Fibroblast of lung (primary cell): ENCODE results near the gene RASA4. TPM values are rescaled to one million over a fixed set of nuclear protein-coding genes. Genes with fewer than 3 reads are reported as not detected.
"Not testable (repeated sequence)": the region's sequence is repeated elsewhere in the genome, so short reads cannot be mapped to it uniquely, and the experiment has no call there.

ENCODE experiments used
- DNase-seq, 2 donors: peaks; one replicate each; pipeline versions ENCODE4 v3.0.0 to v3.0.0-alpha.2; 2010; ENCODE audit warnings: low read depth in 2 of 2
- H2AFZ ChIP-seq: 2 replicates; pipeline ENCODE4 v1.5.1; 2012; ENCODE audit warnings: low read length, control low read depth, inconsistent platforms
- H3K27ac ChIP-seq: 2 replicates; pipeline ENCODE4 v1.5.1; 2011; ENCODE audit warnings: low read length, control low read depth; ENCODE audit not compliant: insufficient read depth
- H3K27me3 ChIP-seq: 2 replicates; pipeline ENCODE4 v1.5.1; 2011; ENCODE audit warnings: mild to moderate bottlenecking, low read length; ENCODE audit not compliant: control insufficient read depth, insufficient read depth
- H3K36me3 ChIP-seq: 2 replicates; pipeline ENCODE4 v1.5.1; 2011; ENCODE audit warnings: low read length; ENCODE audit not compliant: control insufficient read depth, insufficient read depth
- H3K4me1 ChIP-seq: 2 replicates; pipeline ENCODE4 v1.5.1; 2011; ENCODE audit warnings: low read length; ENCODE audit not compliant: control insufficient read depth, insufficient read depth; ENCODE audit errors: extremely low read depth
- H3K4me2 ChIP-seq: 2 replicates; pipeline ENCODE4 v1.5.1; 2011; ENCODE audit warnings: low read length, control low read depth; ENCODE audit not compliant: insufficient read depth; ENCODE audit errors: extremely low read depth
- H3K4me3 ChIP-seq, 4 experiments: fragments of 200-600 bp in 1 of 4; sonication (generic) in 1 of 4; replicated peaks in 1 of 4; 2 replicates each; pipeline ENCODE4 v1.5.1; 2011 to 2016; ENCODE audit warnings: low read length in 4 of 4, low read depth in 3 of 4, mild to moderate bottlenecking in 3 of 4, control low read depth in 2 of 4, inconsistent platforms in 1 of 4, mixed read lengths in 1 of 4; ENCODE audit not compliant: insufficient read depth in 1 of 4; ENCODE audit errors: control extremely low read depth in 1 of 4
- H3K79me2 ChIP-seq: 2 replicates; pipeline ENCODE4 v1.5.1; 2012; ENCODE audit warnings: mild to moderate bottlenecking, low read length, inconsistent platforms; ENCODE audit not compliant: control insufficient read depth, insufficient read depth
- H3K9ac ChIP-seq: 2 replicates; pipeline ENCODE4 v1.5.1; 2011; ENCODE audit warnings: mild to moderate bottlenecking, low read length, control low read depth; ENCODE audit not compliant: insufficient read depth
- H3K9me3 ChIP-seq: 2 replicates; pipeline ENCODE4 v1.5.1; 2012; ENCODE audit warnings: low read depth, low read length; ENCODE audit not compliant: control insufficient read depth, insufficient read depth
- H4K20me1 ChIP-seq: 2 replicates; pipeline ENCODE4 v1.5.1; 2011; ENCODE audit warnings: low read length; ENCODE audit not compliant: control insufficient read depth, insufficient read depth; ENCODE audit errors: extremely low read depth
- polyA plus RNA-seq, 2 donors: library from polyadenylated mRNA; depleted of rRNA in 1 of 2; stranded (reverse) in 1 of 2; unstranded in 1 of 2; fragments of >200 nt; gene quantifications; 2 replicates each; pipeline ENCODE4 v1.2.1, GENCODE V29; 2011 to 2012; ENCODE audit warnings: missing spikeins in 1 of 2
- total RNA-seq: library from RNA; depleted of rRNA; stranded (reverse); fragments of >200 nt; gene quantifications from 2 replicates; pipeline ENCODE4 v1.2.1, GENCODE V29; 2014

Gene RASA4
- total and polyA plus RNA-seq, 2 donors (not counting 1 experiment from before 2014, with no cell fraction given): 2.1 to 4.5 TPM

DNA sequence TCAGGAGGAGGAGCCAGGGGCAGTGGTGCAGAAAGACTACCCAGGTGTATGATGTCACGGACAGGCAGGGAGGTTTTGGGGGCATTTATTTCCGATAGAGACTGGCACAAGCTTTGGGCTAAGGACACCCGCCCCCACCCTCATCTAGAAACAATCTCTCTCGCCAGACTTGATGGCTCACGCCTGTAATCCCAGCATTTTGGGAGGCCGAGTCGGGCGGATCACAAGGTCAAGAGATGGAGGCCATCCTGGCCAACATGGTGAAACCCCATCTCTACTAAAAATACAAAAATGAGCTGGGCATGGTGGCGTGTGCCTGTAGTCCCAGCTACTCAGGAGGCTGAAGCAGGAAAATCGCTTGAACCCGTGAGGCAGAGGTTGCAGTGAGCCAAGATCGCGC lies 20.4 kb upstream of the RASA4 start:
- not testable (repeated sequence) for H3K27ac ChIP-seq, H2AFZ ChIP-seq

DNA sequence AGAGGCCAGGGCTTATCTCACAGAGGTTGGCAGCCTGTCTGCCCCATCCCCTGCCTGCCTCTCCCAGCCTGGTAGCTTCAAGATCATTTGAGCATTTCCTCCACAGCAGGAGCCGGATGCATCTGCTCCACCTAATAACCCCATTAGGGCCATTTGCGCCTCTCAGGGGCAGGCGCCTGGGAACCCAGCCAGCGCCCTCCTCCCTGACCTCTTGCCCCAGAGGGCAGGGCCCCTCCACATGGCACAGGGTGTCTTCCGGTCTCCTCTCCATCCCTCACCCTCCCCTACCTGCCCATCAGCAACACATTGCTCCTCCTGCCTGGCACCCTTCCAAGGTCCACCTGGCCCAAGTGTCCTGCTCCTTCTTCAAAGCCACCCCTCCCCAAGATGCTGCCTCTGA lies 18.8 kb upstream of the RASA4 start:
- not testable (repeated sequence) for H3K27me3 ChIP-seq, H3K9ac ChIP-seq, H3K27ac ChIP-seq, H3K4me3 ChIP-seq, H3K4me1 ChIP-seq, H2AFZ ChIP-seq, H3K36me3 ChIP-seq, H3K4me2 ChIP-seq, H3K79me2 ChIP-seq, DNase-seq, H3K9me3 ChIP-seq, H4K20me1 ChIP-seq

More for the DNA sequence above, 20.4 kb upstream of the RASA4 start:
- H3K27me3 ChIP-seq, H3K9me3 ChIP-seq, H3K4me1 ChIP-seq, H3K4me3 ChIP-seq, H3K4me2 ChIP-seq, H4K20me1 ChIP-seq, H3K9ac ChIP-seq, DNase-seq, H3K36me3 ChIP-seq, H3K79me2 ChIP-seq: not testable (repeated sequence)

DNA sequence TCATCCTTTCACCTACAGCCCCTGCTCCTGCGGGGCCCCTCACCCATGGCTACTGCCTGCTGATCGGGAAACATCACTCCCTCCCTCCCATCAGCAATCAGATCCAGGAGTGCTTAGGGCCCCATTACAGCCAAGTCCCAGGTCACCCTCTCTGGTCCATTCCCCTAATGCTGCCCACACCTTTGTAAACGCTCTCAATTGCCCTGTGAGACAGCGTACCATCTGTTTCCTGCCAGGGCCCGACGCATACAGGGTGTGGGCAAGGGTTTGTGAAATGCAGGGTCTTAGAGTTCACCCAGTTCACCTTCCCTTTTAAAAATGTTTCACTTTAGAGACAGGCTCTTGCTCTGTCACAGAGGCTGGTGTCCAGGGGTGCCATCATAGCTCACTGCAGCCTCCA lies 17.7 kb upstream of the RASA4 start:
- H3K4me2 ChIP-seq, H3K9ac ChIP-seq, H2AFZ ChIP-seq, H3K27ac ChIP-seq, H3K4me1 ChIP-seq, H3K9me3 ChIP-seq, H3K36me3 ChIP-seq, H4K20me1 ChIP-seq, H3K79me2 ChIP-seq, H3K4me3 ChIP-seq, DNase-seq, H3K27me3 ChIP-seq: not testable (repeated sequence)

DNA sequence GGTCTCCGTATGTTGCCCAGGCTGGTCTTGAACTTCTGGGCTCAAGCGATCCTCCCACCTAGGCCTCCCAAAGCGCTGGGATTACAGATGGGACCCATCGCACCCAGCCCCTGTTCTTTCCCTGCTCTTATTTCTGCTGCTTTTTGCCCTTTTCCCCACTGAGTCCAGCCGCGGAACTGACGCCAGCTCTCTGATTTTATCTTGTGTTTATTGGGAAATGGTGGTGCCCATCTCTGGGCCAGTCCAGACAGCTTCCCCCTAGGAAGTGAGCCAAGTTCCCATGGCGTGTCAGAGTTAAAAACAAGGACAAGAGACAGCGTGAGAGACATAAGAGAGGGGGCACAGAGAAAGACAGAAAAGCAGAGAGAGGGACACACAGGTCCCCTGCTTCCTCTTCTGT lies 14.1 kb upstream of the RASA4 start:
- not testable (repeated sequence) for H3K27ac ChIP-seq, H4K20me1 ChIP-seq, H3K36me3 ChIP-seq, H3K9me3 ChIP-seq, H3K79me2 ChIP-seq, DNase-seq, H3K4me2 ChIP-seq, H3K27me3 ChIP-seq, H2AFZ ChIP-seq, H3K9ac ChIP-seq, H3K4me1 ChIP-seq, H3K4me3 ChIP-seq

DNA sequence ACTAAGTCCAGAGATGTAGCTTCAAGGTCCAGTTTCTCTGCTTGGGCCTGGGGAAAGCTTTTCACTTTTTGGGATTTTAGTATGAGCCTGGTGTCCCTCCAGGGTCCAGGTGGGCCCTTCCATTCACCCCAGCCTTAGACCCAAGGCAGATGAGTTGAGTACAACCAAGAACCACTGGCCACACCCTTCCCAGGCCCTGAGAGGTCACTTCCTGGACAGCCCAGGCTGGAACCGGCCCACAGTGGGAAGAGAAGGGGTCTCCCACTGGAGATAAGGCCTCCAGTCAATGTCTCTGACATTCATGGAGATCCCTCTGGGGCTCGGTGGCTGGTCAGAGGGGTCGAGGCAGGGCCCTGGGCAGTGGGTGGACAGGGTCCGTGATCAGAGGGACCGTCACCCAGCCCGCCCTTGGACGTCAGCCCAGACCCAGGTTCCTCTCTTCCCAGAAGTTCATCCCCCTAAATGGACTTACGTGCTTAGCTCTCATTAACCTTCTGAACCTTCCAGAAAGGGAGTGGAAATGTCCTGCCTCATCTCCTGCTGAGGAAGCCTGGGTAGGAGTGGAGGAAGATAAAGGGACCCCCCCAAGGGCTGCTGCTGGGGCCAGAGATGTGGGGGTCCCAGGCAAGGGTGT lies 10.8 kb upstream of the RASA4 start:
- H3K79me2 ChIP-seq, DNase-seq, H3K27ac ChIP-seq, H3K27me3 ChIP-seq, H3K4me1 ChIP-seq, H3K4me2 ChIP-seq, H4K20me1 ChIP-seq, H3K9me3 ChIP-seq, H2AFZ ChIP-seq, H3K9ac ChIP-seq, H3K36me3 ChIP-seq, H3K4me3 ChIP-seq: not testable (repeated sequence)

DNA sequence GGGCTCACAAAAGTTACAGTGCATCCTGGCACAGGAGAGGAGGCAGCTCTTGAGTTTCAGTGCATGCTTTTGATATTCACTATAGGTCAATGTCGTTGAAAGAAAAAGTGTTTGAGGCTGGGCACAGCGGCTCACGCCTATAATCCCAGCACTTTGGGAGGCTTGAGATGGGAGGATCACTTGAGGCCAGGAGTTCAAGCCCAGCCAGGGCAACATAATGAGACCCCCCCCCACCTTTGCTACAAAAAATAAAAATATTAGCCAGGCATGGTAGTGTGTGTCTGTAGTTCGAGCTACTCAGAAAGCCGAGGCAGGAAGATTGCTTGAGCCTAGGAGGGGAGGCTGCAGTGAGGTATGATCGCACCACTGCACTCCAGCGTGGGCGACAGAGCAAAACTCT lies 1.6 kb upstream of the RASA4 start:
- not testable (repeated sequence) for H3K27me3 ChIP-seq, H3K4me1 ChIP-seq, H4K20me1 ChIP-seq, H3K36me3 ChIP-seq, H3K9ac ChIP-seq, DNase-seq, H3K79me2 ChIP-seq, H3K9me3 ChIP-seq, H3K27ac ChIP-seq, H3K4me3 ChIP-seq, H3K4me2 ChIP-seq, H2AFZ ChIP-seq

DNA sequence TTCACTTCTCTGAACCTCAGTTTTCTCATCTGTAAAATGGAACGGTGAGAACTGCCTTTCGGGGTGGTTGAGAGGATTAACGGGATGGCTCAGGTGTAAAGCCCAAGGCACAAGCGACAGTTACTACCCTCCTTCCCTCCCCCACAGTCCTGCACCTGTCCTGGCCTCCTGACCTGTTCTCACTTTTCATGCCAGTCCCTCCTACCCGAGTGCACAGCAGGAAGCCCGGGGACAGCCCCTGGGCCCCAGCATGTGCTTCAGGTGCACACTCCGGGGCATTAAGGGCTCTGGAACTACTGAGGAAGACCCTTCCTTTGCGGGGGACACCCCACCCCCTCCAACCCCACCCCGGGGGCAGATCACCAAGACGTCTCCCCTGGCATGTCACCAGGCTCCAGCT lies 626 bp downstream of the RASA4 start:
- H3K9me3 ChIP-seq, H3K79me2 ChIP-seq, H2AFZ ChIP-seq, H4K20me1 ChIP-seq, H3K27me3 ChIP-seq, H3K27ac ChIP-seq, H3K9ac ChIP-seq, H3K4me1 ChIP-seq, H3K4me2 ChIP-seq, H3K36me3 ChIP-seq, DNase-seq, H3K4me3 ChIP-seq: not testable (repeated sequence)
